Left lobe of liver (tissue), 2 donors: Measurements from ENCODE around the gene OSTN. TPM values are rescaled to one million over a fixed set of nuclear protein-coding genes. Genes with fewer than 3 reads are reported as not detected.

Source experiments
- ATAC-seq: fragments of 200-7000 bp; cut with Tn5 transposase; one replicate; pipeline ENCODE4 v1.9.1; 2020; ENCODE audit warnings: mild to moderate bottlenecking, moderate library complexity
- DNase-seq: peaks from one replicate; pipeline ENCODE4 v3.0.0-alpha.2; 2020; ENCODE audit warnings: low spot score
- total RNA-seq: library from RNA; stranded (reverse); gene quantifications from one replicate; pipeline ENCODE4 v1.2.1, GENCODE V29; 2021
- donor health status: DM: no; HTN: no; CAD: no; lungs with moderate emphysema.
- donor health status: DM: no; HTN: yes; CAD: no.

The OSTN gene
- total RNA-seq, 1 donor from 2014 or later = not detected

DNA sequence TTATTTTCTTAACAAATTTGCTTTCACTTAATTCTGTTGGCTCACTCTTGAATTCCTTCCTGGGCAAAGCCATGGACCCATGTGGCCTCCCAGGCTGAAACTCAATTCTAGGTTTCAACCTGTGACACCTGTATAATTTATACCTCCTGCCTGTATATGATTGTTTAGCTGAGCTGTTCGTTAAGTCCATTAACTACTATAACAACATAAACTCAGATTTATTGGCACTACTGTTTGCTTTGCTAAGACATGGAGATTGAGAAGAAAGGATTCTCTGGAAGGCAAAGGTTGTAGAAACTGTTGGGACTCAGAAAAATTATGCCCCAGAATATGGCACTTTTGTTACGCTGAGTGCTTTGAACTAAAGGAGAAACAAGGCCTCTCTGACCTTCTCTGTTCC, 103.4 kb downstream of the OSTN start:
- DNase-seq = no peak

DNA sequence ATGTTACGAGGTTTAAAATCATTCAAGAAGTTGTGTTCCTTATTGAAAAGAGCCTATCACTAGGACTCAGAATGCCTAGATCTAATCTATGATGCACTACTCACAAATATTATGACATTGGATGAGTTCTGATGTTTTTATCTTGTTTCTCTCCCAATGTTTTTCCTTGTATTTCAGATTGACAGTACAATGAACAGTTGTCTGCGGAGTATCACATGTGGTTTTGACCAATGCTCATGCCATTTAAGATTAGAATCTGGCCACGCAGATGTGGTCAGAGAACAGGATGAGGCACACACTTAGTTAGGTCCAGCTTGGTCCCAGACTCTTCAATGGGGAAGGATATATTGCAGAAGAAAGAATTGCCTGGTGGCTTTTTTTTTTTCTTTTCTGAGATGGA, 104.6 kb downstream of the OSTN start:
- DNase-seq (no peak), ATAC-seq (no peak)

More for the DNA sequence above, 103.4 kb downstream of the OSTN start:
- ATAC-seq = no peak

DNA sequence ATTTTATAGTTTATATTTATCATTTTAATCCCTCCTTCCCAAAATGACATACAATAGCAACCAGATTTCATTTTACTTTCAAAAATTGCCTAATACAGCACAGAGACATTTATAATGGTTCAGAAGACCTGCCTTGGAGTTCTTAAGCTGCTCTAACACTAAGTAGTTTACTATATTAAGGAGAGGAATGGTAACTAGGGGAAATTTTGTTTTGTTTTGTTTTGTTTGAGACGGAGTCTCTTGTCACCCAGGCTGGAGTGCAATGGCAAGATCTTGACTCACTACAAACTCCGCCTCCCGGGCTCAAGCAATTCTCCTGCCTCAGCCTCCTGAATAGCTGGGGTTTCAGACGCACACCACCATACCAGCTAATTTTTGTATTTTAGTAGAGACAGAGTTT, 107.4 kb downstream of the OSTN start:
- no peak for ATAC-seq
- no peak for DNase-seq

DNA sequence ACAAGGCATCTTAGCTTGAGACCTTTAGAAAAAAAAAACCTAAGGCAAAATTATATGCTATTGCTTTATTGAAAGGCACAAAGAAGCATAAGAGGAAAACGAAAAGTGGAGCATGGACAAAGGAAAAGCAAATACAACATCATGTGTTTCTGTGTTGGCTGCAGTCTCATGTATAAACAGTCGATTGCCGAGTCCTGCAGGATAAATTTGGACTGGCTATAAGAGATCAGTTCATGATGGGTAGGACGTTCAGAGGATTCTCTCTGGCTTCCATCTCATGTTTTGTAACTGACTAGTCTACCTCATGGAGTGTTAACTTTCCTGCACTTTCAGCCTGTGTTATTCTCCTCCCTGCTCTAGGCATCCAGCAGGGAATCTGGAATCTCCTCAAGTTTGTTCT, 108.3 kb downstream of the OSTN start:
- ATAC-seq (peak; percentile 86), DNase-seq (no peak)

- DNase-seq (no peak), ATAC-seq (no peak)
These were observed 114.3 kb downstream of the OSTN start for GRCh38 chr3:191313296-191313695.

DNA sequence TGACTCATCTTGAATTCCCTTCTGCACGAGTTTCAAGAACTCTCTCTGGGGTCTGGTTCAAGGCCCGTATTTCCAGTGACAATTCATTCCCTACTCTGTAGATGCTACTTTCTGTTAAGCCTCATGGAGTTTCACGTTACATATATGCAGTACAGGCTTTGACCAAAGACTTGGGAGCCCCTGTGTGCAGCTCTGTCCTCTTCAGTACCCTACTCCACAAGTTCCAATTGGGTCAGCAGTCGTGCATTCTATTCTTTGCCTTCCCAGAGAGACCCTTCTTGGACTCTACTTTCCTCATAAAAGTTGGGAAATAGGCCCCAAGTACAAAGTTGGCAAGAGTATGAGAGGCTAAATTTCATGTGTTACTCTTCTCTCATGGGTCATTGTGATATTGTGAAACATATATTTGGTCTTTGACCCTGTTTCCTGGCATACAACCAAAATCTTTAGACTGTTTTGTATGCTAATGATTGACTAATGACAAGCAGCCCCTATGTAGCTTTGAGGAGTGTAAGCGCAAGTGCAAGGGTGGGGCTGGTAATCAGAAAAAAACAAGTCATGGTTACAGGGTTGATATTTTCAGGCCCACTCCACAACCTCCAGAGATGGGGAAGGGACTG, 115.2 kb downstream of the OSTN start:
- ATAC-seq (peak; percentile 76), DNase-seq (no peak)

Other genes starting within 250 kb of the OSTN start
- 35.8 TPM for gene CCDC50, start 130.2 kb downstream of the OSTN start, total RNA-seq
- gene UTS2B, start 131.3 kb downstream of the OSTN start, total RNA-seq = 0.15 TPM